Stimulated activated CD8-positive, alpha-beta memory T cell treated with anti-CD3 and anti-CD28 coated beads, Interleukin-7, amount 100 ng/mL, for 24 hours (primary cell): ENCODE results near the gene SGK2.
"Not testable (repeated sequence)": the region's sequence is repeated elsewhere in the genome, so short reads cannot be mapped to it uniquely, and the experiment has no call there.

Experiments used
- DNase-seq: peaks from one replicate; pipeline ENCODE4 v3.0.0-alpha.2; 2020; ENCODE audit warnings: low read depth

The SGK2 gene

GRCh38 chr20:43603124-43603523 is 44.3 kb downstream of the SGK2 start:
- no peak for DNase-seq

- no peak for DNase-seq
Measured at GRCh38 chr20:43605715-43606114, 46.9 kb downstream of the SGK2 start.

- DNase-seq = not testable (repeated sequence)
Measured at GRCh38 chr20:43607278-43607677, 48.5 kb downstream of the SGK2 start.

GRCh38 chr20:43631598-43631997 is 72.8 kb downstream of the SGK2 start:
- no peak for DNase-seq
